HL-60 (cell line): ENCODE results near the gene ALDH9A1.

ENCODE experiments used
- DNase-seq, 2 experiments: peaks; one replicate each; pipeline ENCODE4 v3.0.0-alpha.2; 2010 to 2020; ENCODE audit warnings: low read depth in 1 of 2, low spot score in 1 of 2
- H3K27ac ChIP-seq: fragments of 250-450 bp; sonication (Bioruptor Pico); replicated peaks from 2 replicates; pipeline ENCODE4 v1.5.1; 2020; ENCODE audit warnings: mild to moderate bottlenecking, moderate library complexity
- H3K27me3 ChIP-seq: fragments of 250-450 bp; sonication (Bioruptor Pico); 2 replicates; pipeline ENCODE4 v1.5.1; 2021; ENCODE audit warnings: mild to moderate bottlenecking, moderate library complexity; ENCODE audit not compliant: insufficient read depth, poor library complexity, severe bottlenecking
- H3K4me3 ChIP-seq: replicated peaks from 2 replicates; pipeline ENCODE4 v1.5.1; 2011; ENCODE audit warnings: mild to moderate bottlenecking, control low read depth, low read length; ENCODE audit not compliant: insufficient read depth
- CTCF ChIP-seq: IDR thresholded peaks from one replicate; pipeline ENCODE4 v1.5.1; 2011; ENCODE audit warnings: low read length, control low read depth, inconsistent platforms; ENCODE audit not compliant: insufficient read depth
- GABPA ChIP-seq: IDR thresholded peaks from 2 replicates; pipeline ENCODE4 v1.6.1; 2012; ENCODE audit warnings: low read depth
- POLR2AphosphoS5 ChIP-seq: IDR thresholded peaks from 2 replicates; pipeline ENCODE4 v1.6.1; 2012; ENCODE audit warnings: low read depth
- REST ChIP-seq: IDR thresholded peaks from 2 replicates; pipeline ENCODE4 v1.6.1; 2012; ENCODE audit warnings: low read depth; ENCODE audit not compliant: insufficient replicate concordance
- SPI1 ChIP-seq: IDR thresholded peaks from 2 replicates; pipeline ENCODE4 v1.6.1; 2012; ENCODE audit warnings: low read depth, mild to moderate bottlenecking, borderline replicate concordance

Gene ALDH9A1

GRCh38 chr1:165645654-165646366 lies 52.6 kb downstream of the ALDH9A1 start:
- no peak overlapping the region for H3K27ac ChIP-seq
- no peak for TF ChIP-seq CTCF
- TF ChIP-seq POLR2AphosphoS5, result no peak
- TF ChIP-seq REST, result no peak
- TF ChIP-seq SPI1, result no peak
- no peak for TF ChIP-seq GABPA
- no peak overlapping the region for H3K4me3 ChIP-seq
- no peaks in the 10 kb centered on the region for H3K27me3 ChIP-seq
- DNase-seq, result no peak

- Histone ChIP-seq H3K27me3 (no peaks in the 10 kb centered on the region), H3K4me3 (no peak overlapping the region), H3K27ac (no peak overlapping the region)
- DNase-seq, result no peak
- TF ChIP-seq POLR2AphosphoS5 (no peak), GABPA (no peak), SPI1 (no peak), CTCF (no peak), REST (no peak)
Observed at GRCh38 chr1:165644064-165644735, 54.2 kb downstream of the ALDH9A1 start.

GRCh38 chr1:165641231-165641987 lies 57.0 kb downstream of the ALDH9A1 start:
- no peak overlapping the region for H3K27ac ChIP-seq
- TF ChIP-seq REST (no peak), SPI1 (no peak), GABPA (no peak), POLR2AphosphoS5 (no peak), CTCF (no peak)
- DNase-seq, result no peak

More at GRCh38 chr1:165641231-165641987, 57.0 kb downstream of the ALDH9A1 start:
- no peak overlapping the region for H3K4me3 ChIP-seq
- H3K27me3 ChIP-seq, result no peaks in the 10 kb centered on the region
